Measurements from ENCODE around the gene OPN4.
"Not testable (repeated sequence)": the region's sequence is repeated elsewhere in the genome, so short reads cannot be mapped to it uniquely, and the experiment has no call there.

The OPN4 gene

GRCh38 chr10:86654411-86655172 lies at the start of gene OPN4:
OPN4 (plus strand) TSS chr10:86654547; CDS start chr10:86654784, 237 bp downstream.
- DNase-seq: no peak

- DNase-seq: no peak
Measured at GRCh38 chr10:86607674-86608073, 46.7 kb upstream of the OPN4 start.

- DNase-seq: no peak
Measured at GRCh38 chr10:86609920-86610319, 44.4 kb upstream of the OPN4 start.

- no peak for DNase-seq
Measured at GRCh38 chr10:86611386-86611785, 43.0 kb upstream of the OPN4 start.

- no peak for DNase-seq
Measured at GRCh38 chr10:86613096-86613495, 41.3 kb upstream of the OPN4 start.

GRCh38 chr10:86613905-86614304 lies 40.4 kb upstream of the OPN4 start:
- no peak for DNase-seq

GRCh38 chr10:86614853-86615252 lies 39.5 kb upstream of the OPN4 start:
- DNase-seq: no peak

GRCh38 chr10:86617278-86617677 lies 37.1 kb upstream of the OPN4 start:
- DNase-seq: not testable (repeated sequence)

GRCh38 chr10:86628311-86628710 lies 26.0 kb upstream of the OPN4 start:
- no peak for DNase-seq

- DNase-seq: no peak
Measured at GRCh38 chr10:86630079-86630478, 24.3 kb upstream of the OPN4 start.

GRCh38 chr10:86632009-86632800 lies 22.1 kb upstream of the OPN4 start:
- no peak for DNase-seq

GRCh38 chr10:86632951-86633350 lies 21.4 kb upstream of the OPN4 start:
- no peak for DNase-seq

- no peak for DNase-seq
Measured at GRCh38 chr10:86635402-86635801, 18.9 kb upstream of the OPN4 start.

- DNase-seq: no peak
Measured at GRCh38 chr10:86636311-86636710, 18.0 kb upstream of the OPN4 start.

GRCh38 chr10:86642021-86642420 lies 12.3 kb upstream of the OPN4 start:
- DNase-seq: no peak

- DNase-seq: no peak
Measured at GRCh38 chr10:86642499-86642898, 11.8 kb upstream of the OPN4 start.

- DNase-seq: no peak
Measured at GRCh38 chr10:86644152-86644793, 10.1 kb upstream of the OPN4 start.

- no peak for DNase-seq
Measured at GRCh38 chr10:86644794-86645445, 9.4 kb upstream of the OPN4 start.

- DNase-seq: not testable (repeated sequence)
Measured at GRCh38 chr10:86645621-86646165, 8.7 kb upstream of the OPN4 start.

- no peak for DNase-seq
Measured at GRCh38 chr10:86646532-86646931, 7.8 kb upstream of the OPN4 start.

- DNase-seq: no peak
Measured at GRCh38 chr10:86646933-86647332, 7.4 kb upstream of the OPN4 start.

- DNase-seq: no peak
Measured at GRCh38 chr10:86647773-86648703, 6.3 kb upstream of the OPN4 start.

All from SHP77 (cell line).